MM.1S (cell line): ENCODE data around the gene ACTA1.

Experiments used
- CTCF ChIP-seq: fragments of 300-600 bp; sonication (generic); IDR thresholded peaks from 2 replicates; pipeline ENCODE4 v1.5.1; 2016; ENCODE audit warnings: antibody characterized with exemption, low read length, mixed read lengths
- EZH2 ChIP-seq: fragments of 300-600 bp; sonication (generic); optimal IDR thresholded peaks from 2 replicates; pipeline ENCODE3; 2017; ENCODE audit warnings: low read depth, mild to moderate bottlenecking, antibody characterized with exemption, low read length, mixed read lengths
- EZH2phosphoT487 ChIP-seq: fragments of 300-600 bp; sonication (generic); IDR thresholded peaks from 2 replicates; pipeline ENCODE4 v1.6.1; 2018; ENCODE audit warnings: antibody characterized with exemption, low read length

DNA sequence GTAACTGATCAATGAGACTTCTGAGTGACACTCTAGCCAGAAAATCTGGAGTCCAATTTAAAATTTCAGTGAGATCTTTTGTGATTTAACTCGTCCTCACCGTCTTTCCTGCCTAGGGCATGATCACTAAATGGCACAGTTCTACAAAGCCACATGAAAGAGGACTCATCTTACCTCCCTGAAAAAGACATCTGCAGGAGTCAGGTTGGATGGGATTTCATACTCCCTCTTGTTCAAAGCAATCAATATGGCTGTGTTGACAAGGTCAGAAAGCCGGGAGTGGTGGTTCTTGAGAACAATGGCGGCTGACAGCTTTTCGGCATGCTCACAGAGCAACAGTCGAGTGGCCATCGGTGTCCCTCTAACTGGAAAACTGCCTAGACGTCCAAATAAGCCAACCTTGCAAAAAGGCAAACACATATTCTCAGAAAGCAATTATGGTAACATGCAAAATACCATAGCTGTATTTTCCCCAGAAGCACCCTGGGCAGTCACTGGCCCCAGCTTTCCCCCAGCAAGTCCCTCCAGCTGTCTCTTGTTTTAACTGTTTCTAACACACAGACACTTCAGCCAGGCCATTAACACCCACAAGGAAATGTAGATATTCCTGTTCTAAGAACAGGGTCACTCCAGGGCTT lies 36.6 kb upstream of the ACTA1 start:
- TF ChIP-seq CTCF (no peak), EZH2phosphoT487 (no peak), EZH2 (no peak)
